ENCODE results near the gene EML1.

EML1 gene

DNA sequence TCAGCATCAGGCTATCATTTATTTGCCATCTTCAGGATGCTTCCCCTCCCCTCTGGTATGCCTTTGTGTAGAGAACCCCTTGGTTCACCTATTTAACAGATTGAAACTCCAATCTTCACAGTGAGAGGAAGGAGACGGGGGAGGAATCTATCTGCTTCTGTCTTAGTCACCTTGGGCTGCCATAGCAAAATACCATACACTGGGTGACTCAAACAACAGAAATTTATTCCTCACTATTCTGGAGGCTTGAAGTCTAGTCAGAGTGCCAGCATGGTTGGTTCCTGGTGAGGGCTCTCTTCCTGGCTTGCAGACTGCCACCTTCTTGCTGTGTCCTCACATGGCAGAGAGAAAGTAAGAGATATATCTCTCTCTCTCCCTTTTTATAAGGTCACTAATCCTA, 13.5 kb upstream of the EML1 start:
- DNase-seq (ENCODE audit: low read depth in 2 of 2), result no peak

DNA sequence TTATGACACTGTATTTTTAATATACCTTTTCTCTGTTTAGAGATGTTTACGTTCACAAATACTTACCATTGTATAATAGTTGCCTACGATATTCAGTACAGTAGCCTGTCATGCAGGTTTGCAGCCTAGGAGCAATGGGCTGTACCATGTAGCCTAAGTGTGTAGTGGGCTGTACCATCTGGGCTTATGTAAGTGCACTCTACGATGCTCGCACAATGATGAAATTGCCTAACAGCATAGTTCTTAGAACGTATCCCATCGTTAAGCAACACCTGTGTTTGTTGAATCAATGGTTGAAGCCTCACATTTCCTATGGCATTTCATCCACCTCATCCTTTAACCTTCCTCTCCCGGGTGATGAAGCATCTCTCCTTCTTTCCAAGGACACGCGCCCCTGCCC, 12.5 kb upstream of the EML1 start:
- DNase-seq (ENCODE audit: low read depth in 2 of 2), result no peak

DNA sequence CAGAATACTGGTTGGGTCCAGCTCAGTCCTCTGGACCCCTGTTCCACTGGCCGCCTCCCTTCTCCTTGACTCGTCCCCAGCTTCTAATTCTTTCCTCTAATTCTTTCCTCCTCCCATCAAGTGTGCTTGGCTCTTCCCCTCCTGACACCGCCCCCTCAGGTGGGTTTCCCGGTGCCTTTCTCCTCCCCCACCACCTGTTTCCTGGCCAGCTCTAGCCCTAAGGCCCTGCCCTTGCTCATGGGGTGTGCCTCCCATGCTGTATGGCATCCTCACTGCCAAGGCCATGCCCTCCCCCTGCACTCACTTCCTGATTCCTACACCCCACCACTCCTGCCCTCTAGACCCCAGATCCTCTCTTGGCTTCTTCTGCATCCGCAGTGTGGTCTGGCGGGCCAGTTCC, 12.1 kb upstream of the EML1 start:
- no peak for DNase-seq (ENCODE audit: low read depth in 2 of 2)

DNA sequence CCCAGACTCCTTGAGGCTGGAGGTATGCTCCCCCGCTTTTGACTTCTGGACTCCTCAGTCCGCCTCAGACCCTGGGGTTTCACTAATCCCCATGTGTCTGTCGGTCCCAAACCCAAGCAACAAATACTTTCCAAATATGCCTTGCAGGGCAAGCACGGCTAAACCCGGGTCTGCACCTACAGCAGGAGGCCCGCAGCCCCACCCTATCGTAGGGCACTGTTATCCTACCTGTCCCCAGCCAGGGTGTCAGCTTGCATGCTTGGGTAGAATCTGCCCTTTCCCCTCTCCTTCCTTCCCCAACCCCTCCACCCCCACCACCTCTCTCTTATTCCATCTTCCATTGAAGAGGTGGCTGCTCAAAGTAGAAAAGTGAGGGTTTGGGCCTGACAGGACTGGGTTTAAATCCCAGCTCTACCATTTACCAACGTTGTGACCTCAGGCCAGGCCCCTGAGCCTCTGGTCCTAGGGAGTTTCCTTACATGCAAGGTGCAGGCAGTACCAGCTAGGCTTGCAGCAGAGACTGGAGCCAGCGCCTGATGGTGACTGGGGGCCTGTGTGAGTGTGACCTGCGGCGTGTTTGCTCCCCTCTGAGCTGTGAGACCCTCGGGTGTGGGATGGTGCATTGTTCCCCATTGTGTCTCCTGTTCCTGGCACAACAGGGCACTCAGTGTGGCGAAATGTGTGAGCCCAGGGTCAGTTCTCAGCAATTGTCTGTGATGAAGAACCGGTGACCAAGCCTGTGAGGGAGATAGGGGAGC, 11.2 kb upstream of the EML1 start:
- DNase-seq (ENCODE audit: low read depth in 2 of 2), result no peak

DNA sequence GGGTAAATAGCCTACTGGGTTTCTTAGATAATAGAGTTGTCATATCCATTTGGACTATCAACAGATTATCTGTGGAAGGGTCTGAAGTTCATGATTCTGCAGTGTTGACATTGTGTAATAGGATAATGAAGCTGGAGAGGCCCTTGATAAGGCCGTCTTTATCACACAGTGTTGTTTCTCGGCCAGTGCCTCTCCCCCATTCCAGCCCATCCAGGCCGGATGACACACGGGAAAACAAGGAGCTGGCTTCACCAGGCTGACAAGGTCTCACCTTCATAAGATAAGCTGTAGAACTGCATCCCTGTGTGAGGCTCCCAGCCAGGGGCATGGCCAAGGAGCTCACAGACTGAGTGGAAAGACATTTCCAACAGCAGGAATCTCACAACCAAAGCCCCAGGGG, 8.7 kb upstream of the EML1 start:
- DNase-seq (ENCODE audit: low read depth in 2 of 2), result no peak

DNA sequence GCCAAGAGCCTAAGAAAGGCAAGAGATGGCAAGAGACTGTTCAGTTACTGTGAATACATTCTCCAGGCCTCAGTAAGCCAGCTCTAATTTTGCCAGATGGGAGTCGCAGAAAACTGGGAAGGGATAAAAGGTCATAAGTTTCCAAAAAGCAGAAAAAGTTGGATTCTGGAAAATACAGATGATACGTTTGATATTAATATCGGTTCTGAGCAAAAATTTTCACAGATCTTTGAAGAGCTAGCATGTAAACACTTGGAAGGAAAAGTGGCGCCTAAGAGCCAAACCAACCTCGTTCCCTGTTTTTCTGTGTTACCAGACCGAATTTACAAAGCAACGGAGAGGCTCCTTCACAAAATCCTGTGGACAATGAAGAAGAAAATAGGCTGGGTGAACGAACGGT, 7.8 kb upstream of the EML1 start:
- DNase-seq (ENCODE audit: low read depth in 2 of 2), result no peak

DNA sequence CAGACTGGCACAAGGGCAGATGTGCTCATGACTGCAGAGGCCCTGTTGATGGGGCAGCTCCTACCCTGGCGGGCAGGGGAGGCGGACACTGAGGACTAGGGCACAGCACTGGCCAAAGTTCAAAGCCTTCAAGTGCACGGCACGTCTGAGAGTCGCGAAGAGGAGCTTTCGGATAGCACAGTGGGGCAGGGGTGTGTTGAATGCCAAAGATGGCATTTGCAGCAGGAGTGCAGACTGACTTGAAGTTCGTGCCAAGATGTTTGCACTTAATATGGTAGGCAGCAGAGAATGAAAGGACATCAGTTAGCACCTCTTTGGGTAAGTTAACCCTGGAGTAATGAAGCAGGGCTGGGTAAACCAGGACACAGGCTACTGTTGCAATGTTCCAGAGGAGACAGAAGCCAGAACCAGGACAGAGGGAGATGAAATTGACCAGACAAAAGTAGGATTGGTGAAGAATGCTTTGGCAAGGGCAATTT, 6.7 kb upstream of the EML1 start:
- no peak for DNase-seq (ENCODE audit: low read depth in 2 of 2)

DNA sequence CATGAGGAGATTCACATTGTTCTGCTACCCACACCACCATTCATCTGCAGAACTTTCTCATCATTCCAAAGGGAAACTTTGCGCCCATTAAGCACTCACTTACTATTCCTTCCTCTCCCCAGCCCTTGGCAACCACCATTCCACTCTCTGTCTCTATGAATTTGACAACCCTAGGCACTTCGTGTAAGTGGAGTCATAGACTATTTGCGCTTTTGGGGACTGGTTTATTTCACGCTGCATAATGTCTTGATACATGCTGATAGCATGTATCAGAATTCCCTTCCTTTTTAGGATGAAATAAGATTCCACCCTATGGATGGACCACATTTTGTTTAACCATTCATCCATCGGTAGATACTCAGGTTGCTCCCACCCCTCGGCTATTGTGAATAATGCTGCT, 4.5 kb upstream of the EML1 start:
- no peak for DNase-seq (ENCODE audit: low read depth in 2 of 2)

DNA sequence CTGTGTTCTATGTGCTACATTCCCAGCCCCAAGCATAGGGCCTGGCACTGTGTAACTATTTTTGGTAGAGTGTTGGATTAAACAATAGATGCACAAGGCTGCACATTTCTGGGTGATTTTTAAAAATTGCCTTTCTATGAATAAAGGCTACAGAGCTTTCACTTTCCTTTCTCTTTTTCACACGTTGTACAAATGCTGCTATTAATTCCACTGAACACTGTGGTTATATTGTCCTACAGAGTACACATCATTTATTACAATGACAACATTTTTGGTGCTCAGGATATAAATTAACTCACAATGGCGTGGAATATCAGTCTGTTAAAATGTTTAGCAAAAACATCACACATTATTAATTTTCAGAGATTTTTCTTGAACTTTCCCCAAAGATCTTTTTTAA, 3.6 kb upstream of the EML1 start:
- no peak for DNase-seq (ENCODE audit: low read depth in 2 of 2)

DNA sequence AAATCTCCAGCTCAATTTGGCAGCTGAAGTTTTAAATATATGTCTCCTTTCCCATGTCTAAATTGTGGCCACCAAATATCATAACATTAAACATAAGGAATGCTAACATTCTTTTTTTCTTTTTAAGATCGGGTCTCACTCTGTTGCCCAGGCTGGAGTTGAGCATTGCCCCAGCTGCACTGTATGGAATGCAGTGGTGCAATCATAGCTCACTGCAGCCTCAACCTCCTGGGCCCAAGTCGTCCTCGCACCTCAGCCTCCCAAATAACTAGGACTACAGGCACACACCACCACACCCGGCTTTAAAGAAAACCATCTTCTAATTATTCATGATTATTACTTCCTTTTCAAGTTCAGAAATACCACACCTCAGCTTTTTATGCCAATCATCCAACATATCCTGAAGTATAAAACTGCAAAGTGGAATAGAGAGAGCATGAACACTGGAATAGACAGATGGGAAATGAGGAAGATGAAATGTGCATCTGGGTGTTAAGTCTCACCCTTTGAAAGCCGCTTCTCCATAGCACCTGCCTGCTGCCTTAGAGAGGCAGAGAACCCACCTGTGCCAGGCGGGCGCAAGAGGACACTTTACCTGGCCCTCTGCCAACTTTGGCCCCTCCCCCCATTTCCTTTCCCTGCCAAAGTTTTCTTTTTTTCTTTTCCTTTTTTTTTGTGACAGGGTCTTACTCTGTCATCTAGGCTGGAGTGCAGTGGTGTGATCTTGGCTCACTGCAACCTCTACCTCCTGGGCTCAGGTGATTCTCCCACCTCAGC, 2.8 kb upstream of the EML1 start:
- no peak for DNase-seq (ENCODE audit: low read depth in 2 of 2)

DNA sequence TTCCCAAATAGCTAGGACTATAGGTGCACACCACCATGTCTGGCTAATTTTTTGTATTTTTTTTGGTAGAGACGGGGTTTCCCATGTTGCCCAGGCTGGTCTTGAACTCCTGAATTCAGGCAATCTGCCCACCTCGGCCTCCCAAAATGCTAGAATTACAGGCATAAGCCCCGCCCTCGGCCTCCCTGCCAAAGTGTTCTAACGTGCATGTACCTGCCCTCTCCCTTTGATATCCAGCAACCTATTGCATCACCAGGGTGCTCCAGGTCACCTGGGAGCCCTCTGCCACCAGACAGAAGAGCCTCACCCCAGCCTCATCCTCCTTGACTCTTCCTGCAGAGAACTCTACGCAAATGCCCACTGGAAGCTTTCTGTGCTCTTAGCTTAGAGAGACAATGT, 2.2 kb upstream of the EML1 start:
- no peak for DNase-seq (ENCODE audit: low read depth in 2 of 2)

DNA sequence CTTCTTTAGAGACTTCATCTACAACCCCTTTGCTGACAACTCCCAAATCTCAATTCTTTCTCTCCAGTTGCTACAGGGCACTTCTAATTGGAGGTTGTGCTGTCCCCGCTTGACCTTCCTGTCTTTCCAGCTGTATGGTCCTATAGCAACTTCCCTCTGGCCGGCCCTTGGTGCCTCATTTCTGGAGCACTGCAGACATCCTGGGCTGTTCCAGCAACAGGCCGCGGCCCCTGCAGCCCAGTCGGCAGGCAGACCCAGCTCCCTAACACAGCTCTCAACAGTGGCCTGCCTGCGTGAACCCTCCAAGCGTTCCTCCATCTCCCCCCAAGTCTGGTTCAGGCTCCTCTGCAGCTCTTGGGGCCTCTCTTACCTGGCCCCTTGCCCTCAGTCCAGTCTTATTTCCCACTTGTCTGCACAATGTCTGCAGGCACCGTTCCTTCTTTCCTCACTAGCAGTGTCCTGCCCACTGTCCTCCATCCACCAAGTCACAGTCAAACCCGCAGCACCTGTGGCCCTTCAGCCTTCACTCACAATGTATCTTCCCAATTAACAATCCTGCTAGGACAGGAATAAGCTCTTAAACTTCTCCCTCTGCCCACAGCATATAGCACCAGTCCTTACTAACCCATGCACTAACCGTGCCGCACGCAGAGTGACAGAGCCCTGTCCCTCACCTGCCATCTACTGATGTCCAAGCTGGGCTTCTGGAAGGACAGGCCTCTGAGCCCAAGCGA, 1.6 kb upstream of the EML1 start:
- no peak for DNase-seq (ENCODE audit: low read depth in 2 of 2)

DNA sequence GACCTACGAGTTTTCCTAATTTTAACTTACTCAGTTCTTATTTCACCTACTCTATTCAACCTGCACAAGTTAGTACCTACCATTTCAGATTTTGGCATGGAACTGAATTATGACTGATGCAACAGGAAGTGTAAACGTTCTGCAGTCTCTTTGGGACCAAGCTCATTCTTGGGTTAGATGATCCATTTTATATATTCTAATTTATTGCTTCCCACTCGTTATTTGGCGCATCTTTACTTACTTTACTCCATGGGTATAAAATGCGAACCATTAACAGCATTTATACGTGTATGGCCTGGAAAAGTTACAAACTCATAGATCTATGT, 1.0 kb upstream of the EML1 start:
- DNase-seq (ENCODE audit: low read depth in 2 of 2), result no peak

DNA sequence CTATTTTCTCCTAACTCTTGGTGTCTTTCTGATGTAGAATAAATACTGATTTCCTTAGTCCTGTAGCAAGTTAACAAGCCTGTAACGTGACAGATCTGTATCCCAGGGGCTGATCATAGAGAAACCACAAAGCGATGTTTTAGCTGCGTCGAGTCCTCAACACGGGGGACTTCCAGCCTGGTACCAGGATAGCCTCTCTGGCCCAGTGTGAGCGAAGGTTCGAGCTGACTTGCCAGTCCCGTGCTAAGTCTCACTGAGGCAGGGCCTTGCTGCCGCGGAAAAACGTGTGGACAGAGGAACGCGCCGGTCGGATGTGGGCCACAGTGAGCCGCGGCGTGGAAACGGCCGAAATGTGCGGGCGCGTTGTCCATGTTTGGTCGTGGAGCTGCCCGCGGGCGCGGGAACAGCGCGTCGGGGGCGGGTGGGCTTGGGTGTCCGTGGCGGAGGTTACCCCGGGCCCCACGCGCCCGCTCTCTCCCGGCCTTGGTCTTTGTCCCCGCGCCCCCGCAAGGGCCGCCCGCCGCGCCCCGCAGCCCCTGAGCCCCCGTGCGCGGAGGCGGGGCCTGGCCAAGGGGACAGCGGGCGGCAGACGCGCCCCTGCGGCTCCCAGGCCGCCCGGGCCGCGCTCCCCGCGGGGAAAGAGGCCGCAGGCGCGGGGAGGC, 531 bp upstream of the EML1 start:
- DNase-seq (ENCODE audit: low read depth in 2 of 2), result no peak

DNA sequence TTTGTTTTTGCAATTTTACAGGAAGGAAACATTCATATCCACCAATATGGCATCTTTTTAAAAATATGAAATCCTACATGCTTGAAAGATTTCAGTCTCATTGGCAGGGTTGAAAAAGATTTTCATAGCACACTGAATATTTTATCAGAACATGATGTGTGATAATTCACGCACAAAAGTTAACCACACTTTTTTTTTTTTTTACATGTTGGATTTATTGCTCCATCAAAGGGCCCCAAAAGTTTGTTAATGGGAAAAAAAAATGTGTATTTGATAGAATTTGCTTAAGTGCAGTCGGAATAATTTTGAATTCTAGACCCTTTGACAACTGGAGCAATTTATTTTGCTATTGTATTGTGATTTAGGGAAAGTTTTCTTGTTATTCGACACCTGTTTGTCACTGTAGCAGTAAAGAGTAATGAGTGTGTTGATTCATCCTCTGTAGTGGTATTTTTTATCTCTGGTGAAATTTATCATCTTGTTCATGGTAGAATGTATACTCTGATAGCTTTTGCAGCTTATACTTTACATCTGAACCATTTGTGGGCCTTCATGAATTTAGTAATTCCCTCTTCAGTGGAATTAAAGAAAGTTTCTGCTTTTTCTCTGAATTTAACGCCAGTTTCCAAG, 1.1 kb downstream of the EML1 start:
- no peak for DNase-seq (ENCODE audit: low read depth in 2 of 2)

DNA sequence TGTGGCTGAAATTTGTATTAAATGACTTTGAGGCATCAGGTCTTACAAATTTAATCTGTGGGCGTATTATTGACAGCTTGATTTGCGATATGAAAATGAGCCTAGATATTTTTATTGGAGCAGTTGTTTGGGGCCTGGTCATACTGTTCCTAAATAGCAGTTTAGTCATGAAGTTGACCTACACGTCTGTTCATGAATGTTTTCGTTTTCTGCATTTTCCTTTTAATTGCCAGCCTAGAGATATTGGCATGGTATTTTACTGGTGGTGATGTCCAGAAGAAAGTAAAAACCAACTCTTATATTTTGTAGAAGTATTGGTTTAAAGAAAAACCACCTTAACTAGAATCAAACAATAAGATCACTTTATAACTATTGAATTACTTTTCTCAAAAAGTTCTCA, 1.8 kb downstream of the EML1 start:
- no peak for DNase-seq (ENCODE audit: low read depth in 2 of 2)

DNA sequence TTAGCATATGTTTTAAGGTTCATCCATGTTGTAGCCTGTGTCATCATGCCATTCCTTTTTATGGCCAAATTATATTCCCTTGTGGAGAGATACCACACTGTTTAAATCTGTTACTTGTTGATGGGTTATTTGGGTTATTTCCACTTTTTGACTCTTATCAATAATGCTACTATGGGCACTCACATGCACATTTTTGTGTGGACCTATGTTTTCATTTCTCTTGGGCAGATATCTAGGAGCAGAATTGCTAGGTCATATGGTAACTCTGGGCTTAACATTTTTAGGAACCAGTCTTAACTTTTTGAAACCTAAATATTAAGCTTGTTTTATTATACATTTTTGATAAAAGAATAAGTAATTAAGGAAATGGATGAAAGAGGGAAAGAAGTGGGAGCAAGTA, 4.0 kb downstream of the EML1 start:
- DNase-seq (ENCODE audit: low read depth in 2 of 2), result no peak

DNA sequence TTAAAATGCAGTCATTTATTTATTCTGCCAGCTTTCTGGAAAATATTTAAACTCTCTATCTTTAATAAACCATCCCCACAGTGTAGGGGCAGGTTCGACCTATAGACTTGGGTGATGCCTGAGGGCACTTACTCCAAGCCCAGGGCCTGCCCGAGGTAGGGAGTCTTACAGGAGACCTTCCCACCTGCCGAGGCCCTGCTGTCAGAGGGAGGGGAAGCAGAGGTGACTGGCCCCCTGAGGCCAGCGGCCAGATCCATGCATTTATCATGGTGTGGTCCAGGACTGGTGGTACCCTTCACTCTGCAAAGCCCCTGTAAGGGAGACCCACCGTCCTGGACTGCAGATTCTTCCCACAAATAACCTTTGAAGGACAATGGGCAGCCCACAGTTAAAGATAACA, 7.6 kb downstream of the EML1 start:
- no peak for DNase-seq (ENCODE audit: low read depth in 2 of 2)

DNA sequence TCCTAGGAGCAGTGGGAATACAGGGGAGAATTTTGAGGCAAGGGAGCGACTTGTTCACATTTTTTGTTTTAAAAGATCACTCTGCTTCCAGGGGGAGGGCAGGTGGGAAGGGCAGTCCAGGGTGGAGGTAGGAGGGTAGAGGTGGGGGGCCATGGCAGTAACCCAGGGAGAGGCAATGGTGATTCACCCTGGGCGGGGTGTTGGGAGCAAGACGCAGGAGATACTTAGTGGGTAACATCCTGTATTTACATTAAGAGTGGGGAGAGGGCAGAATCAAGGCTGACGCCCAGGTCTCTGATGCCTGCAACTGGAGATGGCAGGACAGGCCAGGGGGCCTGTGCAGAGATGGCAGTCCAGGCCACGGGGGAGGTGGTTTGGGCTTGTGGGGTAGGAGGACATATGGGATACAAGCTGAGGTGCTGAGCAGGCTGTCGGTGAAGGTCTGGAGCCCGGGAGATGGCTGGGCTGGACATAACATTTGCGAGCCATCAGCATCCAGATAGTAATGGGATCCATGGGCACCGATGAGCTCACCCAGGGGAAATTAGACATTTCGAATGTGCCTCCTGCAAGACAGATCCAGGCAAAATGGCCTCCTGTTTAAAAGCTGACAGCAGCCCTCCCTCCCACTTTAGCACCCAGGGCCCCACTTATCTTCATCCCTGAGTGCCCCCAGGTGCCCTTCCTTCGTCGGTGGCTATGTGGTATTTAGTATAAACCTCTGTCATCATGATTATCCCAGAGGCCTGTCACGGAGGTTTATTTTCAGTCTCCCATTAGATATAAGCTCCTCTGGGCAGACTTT, 9.3 kb downstream of the EML1 start:
- DNase-seq (ENCODE audit: low read depth in 2 of 2), result no peak

DNA sequence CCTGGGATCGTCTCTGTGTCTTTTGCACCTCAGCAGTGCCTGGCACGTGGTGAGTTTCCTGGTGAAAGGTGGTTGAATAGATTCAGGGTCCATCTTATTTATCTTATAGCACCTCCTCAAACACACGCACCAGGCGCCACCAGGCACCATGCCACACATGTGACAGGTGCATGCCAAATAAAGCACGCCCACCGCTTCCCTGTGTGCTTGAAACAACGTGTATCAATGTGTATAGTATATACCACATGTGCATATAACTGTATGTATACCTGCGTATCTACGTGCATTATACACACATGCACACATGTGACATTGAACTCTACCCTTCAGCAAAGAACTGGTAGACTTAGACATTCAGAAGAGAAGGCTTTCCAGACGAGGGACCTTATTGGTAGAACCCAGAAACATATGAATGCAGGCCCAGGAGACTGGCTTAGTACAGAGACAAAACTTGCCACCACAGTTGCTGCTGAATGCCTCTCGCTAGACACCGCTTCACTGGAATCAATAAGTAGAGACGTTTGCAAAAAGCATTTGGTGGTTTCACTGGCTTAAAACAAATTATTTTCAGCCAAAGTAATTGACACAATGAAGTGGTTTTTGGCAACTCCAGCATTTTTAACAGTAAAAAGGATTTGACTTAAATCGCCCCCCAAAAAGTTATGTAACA, 10.0 kb downstream of the EML1 start:
- no peak for DNase-seq (ENCODE audit: low read depth in 2 of 2)

DNA sequence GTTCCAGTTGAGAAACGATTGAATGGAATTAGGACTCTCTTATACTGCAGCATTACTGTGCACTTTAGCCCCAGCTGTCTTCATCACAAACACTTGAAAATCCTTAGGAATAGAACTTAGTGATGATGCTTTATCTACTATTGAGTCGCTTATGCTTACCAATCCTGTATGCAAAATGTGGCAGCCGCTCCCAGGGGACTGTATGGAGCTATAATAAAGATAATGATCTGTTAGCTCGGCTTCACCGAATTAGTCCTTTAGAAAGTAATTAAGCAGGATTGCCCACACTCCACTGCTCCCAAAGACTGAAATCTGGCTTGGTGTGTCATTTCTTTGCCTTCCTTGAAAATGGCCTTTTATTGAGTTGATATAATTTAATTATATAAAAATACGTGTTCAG, 10.6 kb downstream of the EML1 start:
- DNase-seq (ENCODE audit: low read depth in 2 of 2), result no peak
